Esophagus squamous epithelium (tissue), 4 donors: Measurements from ENCODE around the gene PTPRN2.

ENCODE experiments used
- CTCF ChIP-seq, 6 experiments: fragments of 450-650 bp in 4 of 6; fragments of 200-600 bp in 2 of 6; sonication (generic) in 2 of 6; IDR thresholded peaks; one replicate each; pipeline ENCODE4 v1.5.1; 2016 to 2019; ENCODE audit warnings: antibody characterized with exemption in 6 of 6, mild to moderate bottlenecking in 4 of 6, moderate library complexity in 4 of 6
- POLR2A ChIP-seq, 4 donors: fragments of 450-650 bp; IDR thresholded peaks; one replicate each; pipeline ENCODE4 v1.6.1; 2017; ENCODE audit warnings: antibody characterized with exemption in 4 of 4, mild to moderate bottlenecking in 4 of 4, moderate library complexity in 3 of 4

- TF ChIP-seq CTCF (IDR thresholded peaks at IDR 0.05) (no peak), POLR2A (IDR thresholded peaks at IDR 0.05) (no peak)
These were observed 30.1 kb upstream of the PTPRN2 start for GRCh38 chr7:158617737-158618128.
